ENCODE measurements around the gene MSN.
"Not testable (repeated sequence)": the region's sequence is repeated elsewhere in the genome, so short reads cannot be mapped to it uniquely, and the experiment has no call there.

Gene MSN

DNA sequence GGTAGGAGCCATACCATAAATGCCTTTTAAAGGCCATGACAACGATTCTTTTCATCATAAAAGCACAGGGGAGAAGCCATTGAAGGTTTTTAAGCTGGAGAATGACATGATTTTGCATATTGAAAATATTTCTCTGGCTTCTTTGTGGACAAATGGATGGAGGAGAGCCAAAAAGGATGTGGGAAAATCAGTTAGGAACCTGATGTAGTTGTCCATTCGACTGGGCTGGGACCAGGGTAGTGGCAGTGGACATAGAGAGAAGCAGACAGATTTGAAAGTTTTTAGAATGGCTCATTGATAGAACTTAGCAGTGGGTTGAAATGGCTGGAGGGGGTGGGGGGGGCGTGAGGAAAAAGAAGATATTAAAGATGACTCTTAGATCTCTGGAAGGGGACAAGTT is 19.7 kb upstream of the MSN start:
- Histone ChIP-seq H3K4me2 (ENCODE audit: insufficient read depth, low read length) (no peak overlapping the region), H4K20me1 (ENCODE audit: insufficient read depth, low read length) (no peaks in the 10 kb centered on the region), H3K4me1 (ENCODE audit: insufficient read depth, low read length) (no peaks in the 10 kb centered on the region), H3K9ac (ENCODE audit: low read depth, low read length) (no peak overlapping the region), H3K36me3 (ENCODE audit: insufficient read depth, low read length) (no peaks in the 10 kb centered on the region), H3K9me3 (ENCODE audit: insufficient read depth, low read length, severe bottlenecking) (no peaks in the 10 kb centered on the region), H3K4me3 (ENCODE audit: low read depth in 1 of 2, low read length in 2 of 2) (no peak overlapping the region), H3K79me2 (ENCODE audit: insufficient read depth, low read length) (no peaks in the 10 kb centered on the region), H3K27ac (ENCODE audit: low read length) (no peak overlapping the region), H2AFZ (ENCODE audit: low read depth, low read length) (no peak overlapping the region), H3K27me3 (ENCODE audit: insufficient read depth, low read length, poor library complexity) (no peaks in the 10 kb centered on the region)
- TF ChIP-seq, protein P1, sequence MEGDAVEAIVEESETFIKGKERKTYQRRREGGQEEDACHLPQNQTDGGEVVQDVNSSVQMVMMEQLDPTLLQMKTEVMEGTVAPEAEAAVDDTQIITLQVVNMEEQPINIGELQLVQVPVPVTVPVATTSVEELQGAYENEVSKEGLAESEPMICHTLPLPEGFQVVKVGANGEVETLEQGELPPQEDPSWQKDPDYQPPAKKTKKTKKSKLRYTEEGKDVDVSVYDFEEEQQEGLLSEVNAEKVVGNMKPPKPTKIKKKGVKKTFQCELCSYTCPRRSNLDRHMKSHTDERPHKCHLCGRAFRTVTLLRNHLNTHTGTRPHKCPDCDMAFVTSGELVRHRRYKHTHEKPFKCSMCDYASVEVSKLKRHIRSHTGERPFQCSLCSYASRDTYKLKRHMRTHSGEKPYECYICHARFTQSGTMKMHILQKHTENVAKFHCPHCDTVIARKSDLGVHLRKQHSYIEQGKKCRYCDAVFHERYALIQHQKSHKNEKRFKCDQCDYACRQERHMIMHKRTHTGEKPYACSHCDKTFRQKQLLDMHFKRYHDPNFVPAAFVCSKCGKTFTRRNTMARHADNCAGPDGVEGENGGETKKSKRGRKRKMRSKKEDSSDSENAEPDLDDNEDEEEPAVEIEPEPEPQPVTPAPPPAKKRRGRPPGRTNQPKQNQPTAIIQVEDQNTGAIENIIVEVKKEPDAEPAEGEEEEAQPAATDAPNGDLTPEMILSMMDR (IDR thresholded peaks at IDR 0.05; ENCODE audit: borderline replicate concordance, extremely low read depth, low read length, poor library complexity, severe bottlenecking): no peak
- TF ChIP-seq EZH2 (IDR thresholded peaks at IDR 0.05; ENCODE audit: borderline replicate concordance, low read depth, low read length, severe bottlenecking): no peak
- ATAC-seq (ENCODE audit: insufficient read depth, low read depth): no peak
- DNase-seq: no peak

DNA sequence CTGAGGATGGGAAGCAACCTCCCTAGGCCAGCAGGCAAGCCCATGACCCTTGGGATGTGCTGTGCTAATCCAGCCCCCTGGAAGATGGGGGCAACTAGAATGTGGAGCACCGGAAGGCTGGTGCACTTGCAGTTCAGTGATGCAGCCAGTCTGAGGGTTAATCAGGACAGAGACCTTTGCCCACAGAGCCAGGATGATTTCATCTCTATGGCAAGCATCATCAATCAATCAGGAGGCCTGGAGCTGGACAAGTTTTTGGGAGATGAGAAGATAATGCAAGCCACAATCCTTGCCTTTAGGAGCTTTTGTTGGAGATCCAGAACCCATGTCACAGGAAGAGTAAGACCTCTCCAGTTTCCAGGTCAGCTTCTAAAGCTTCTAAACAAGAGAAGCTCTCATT is 15.4 kb upstream of the MSN start:
- Histone ChIP-seq H3K9me3 (ENCODE audit: insufficient read depth, low read length, severe bottlenecking) (no peaks in the 10 kb centered on the region), H3K4me3 (ENCODE audit: low read depth in 1 of 2, low read length in 2 of 2) (no peak overlapping the region), H3K36me3 (ENCODE audit: insufficient read depth, low read length) (no peaks in the 10 kb centered on the region), H4K20me1 (ENCODE audit: insufficient read depth, low read length) (no peaks in the 10 kb centered on the region), H3K27me3 (ENCODE audit: insufficient read depth, low read length, poor library complexity) (no peaks in the 10 kb centered on the region), H3K27ac (ENCODE audit: low read length) (no peak overlapping the region), H3K79me2 (ENCODE audit: insufficient read depth, low read length) (no peaks in the 10 kb centered on the region), H3K4me1 (ENCODE audit: insufficient read depth, low read length) (peaks cover 14% of the 10 kb centered on the region), H2AFZ (ENCODE audit: low read depth, low read length) (no peak overlapping the region), H3K9ac (ENCODE audit: low read depth, low read length) (no peak overlapping the region), H3K4me2 (ENCODE audit: insufficient read depth, low read length) (no peak overlapping the region)
- no peak for DNase-seq
- no peak for ATAC-seq (ENCODE audit: insufficient read depth, low read depth)
- TF ChIP-seq, protein P1 (IDR thresholded peaks at IDR 0.05; ENCODE audit: borderline replicate concordance, extremely low read depth, low read length, poor library complexity, severe bottlenecking): no peak
- no peak for TF ChIP-seq EZH2 (IDR thresholded peaks at IDR 0.05; ENCODE audit: borderline replicate concordance, low read depth, low read length, severe bottlenecking)

DNA sequence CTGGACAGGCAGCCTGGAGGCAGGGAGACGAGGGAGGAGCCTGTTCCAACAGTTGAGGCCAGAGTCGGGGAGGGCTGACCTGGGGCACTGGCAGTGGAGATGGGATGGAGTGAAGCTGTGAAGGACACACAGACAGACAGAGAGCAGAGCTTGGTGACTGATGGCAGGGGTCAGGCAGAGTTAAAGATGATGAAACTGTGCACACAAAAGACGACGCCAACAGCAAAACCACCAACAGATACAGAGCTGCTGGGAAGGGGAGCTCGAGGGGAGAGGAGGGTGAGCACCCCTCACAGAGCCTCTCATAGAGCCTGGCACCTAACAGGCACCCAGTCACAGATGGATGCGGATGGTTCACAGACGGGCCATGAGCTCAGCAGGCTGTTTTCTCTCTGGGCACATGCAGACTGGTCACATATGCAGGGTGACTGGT is 10.4 kb upstream of the MSN start:
- not testable (repeated sequence) for H3K9me3 ChIP-seq (ENCODE audit: insufficient read depth, low read length, severe bottlenecking); H3K79me2 ChIP-seq (ENCODE audit: insufficient read depth, low read length); H3K36me3 ChIP-seq (ENCODE audit: insufficient read depth, low read length); H4K20me1 ChIP-seq (ENCODE audit: insufficient read depth, low read length); H3K27me3 ChIP-seq (ENCODE audit: insufficient read depth, low read length, poor library complexity)
- DNase-seq (peak; percentile 52), ATAC-seq (ENCODE audit: insufficient read depth, low read depth) (peak; percentile 63)
- H3K4me3 ChIP-seq (ENCODE audit: low read depth in 1 of 2, low read length in 2 of 2): peak overlapping the region in 1 of 2 experiments; percentile 51; a peak in 2 of 4 replicates
- H2AFZ ChIP-seq (ENCODE audit: low read depth, low read length): peak overlapping the region; percentile 87
- peak overlapping the region; percentile 53 for H3K9ac ChIP-seq (ENCODE audit: low read depth, low read length)
- peak overlapping the region; percentile 68 for H3K4me2 ChIP-seq (ENCODE audit: insufficient read depth, low read length)
- peaks cover 25% of the 10 kb centered on the region for H3K4me1 ChIP-seq (ENCODE audit: insufficient read depth, low read length)
- H3K27ac ChIP-seq (ENCODE audit: low read length): peak overlapping the region; percentile 95

DNA sequence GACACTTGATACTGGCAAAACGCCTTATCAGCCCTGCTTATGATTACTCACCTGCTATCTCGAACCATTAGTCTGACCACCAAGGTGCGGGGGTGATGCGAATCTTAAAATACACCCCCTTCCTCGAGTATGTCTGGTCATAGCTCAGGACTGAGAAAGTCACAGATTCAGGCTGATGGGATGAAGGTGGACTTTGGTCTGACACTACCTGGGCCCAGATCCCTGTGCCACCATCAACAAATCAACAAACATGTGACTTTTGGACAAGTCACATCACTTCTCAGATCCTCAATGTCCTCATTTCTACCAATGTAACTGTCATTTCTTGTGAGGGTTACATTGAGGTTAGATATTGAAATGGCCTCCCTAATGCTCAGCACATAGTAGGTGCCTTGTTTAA is 9.8 kb upstream of the MSN start:
- DNase-seq (no peak), ATAC-seq (ENCODE audit: insufficient read depth, low read depth) (no peak)
- Histone ChIP-seq H3K79me2 (ENCODE audit: insufficient read depth, low read length) (no peaks in the 10 kb centered on the region), H3K4me1 (ENCODE audit: insufficient read depth, low read length) (peaks cover 25% of the 10 kb centered on the region), H4K20me1 (ENCODE audit: insufficient read depth, low read length) (no peaks in the 10 kb centered on the region), H2AFZ (ENCODE audit: low read depth, low read length) (no peak overlapping the region), H3K9ac (ENCODE audit: low read depth, low read length) (peak overlapping the region; percentile 53; the same call in 1 of the 2 replicates), H3K27me3 (ENCODE audit: insufficient read depth, low read length, poor library complexity) (no peaks in the 10 kb centered on the region), H3K36me3 (ENCODE audit: insufficient read depth, low read length) (no peaks in the 10 kb centered on the region), H3K9me3 (ENCODE audit: insufficient read depth, low read length, severe bottlenecking) (no peaks in the 10 kb centered on the region), H3K4me2 (ENCODE audit: insufficient read depth, low read length) (0 out of 2 replicates have a peak overlapping the region, but pooled peaks have one; percentile 68), H3K27ac (ENCODE audit: low read length) (peak overlapping the region; percentile 95), H3K4me3 (ENCODE audit: low read depth in 1 of 2, low read length in 2 of 2) (no peak overlapping the region)
- TF ChIP-seq, protein P1 (IDR thresholded peaks at IDR 0.05; ENCODE audit: borderline replicate concordance, extremely low read depth, low read length, poor library complexity, severe bottlenecking): no peak
- no peak for TF ChIP-seq EZH2 (IDR thresholded peaks at IDR 0.05; ENCODE audit: borderline replicate concordance, low read depth, low read length, severe bottlenecking)

All from DND-41 (cell line).